Lung (tissue), 12 donors: ENCODE results near the gene CA7. TPM values are rescaled to one million over a fixed set of nuclear protein-coding genes. Genes with fewer than 3 reads are reported as not detected.

Source experiments
- ATAC-seq: fragments of 200-7000 bp; cut with Tn5 transposase; one replicate; pipeline ENCODE4 v1.9.1; 2020; ENCODE audit warnings: moderate number of reproducible peaks; ENCODE audit not compliant: insufficient read depth, low FRiP score
- DNase-seq, 3 donors: peaks; one replicate each; pipeline ENCODE4 v3.0.0-alpha.2; 2013 to 2017
- H3K27ac ChIP-seq, 2 donors: one replicate each; pipeline ENCODE4 v1.5.1; 2013; ENCODE audit warnings: mild to moderate bottlenecking in 2 of 2, moderate library complexity in 2 of 2, control low read depth in 1 of 2, inconsistent platforms in 1 of 2, low read depth in 1 of 2, low read length in 1 of 2
- H3K27me3 ChIP-seq, 3 donors: one replicate each; pipeline ENCODE4 v1.5.1; 2013; ENCODE audit warnings: low read length in 2 of 3; ENCODE audit not compliant: control insufficient read depth in 3 of 3, insufficient read depth in 3 of 3
- H3K36me3 ChIP-seq, 4 donors: one replicate each; pipeline ENCODE4 v1.5.1; 2013; ENCODE audit warnings: low read length in 4 of 4, mild to moderate bottlenecking in 1 of 4, moderate library complexity in 1 of 4; ENCODE audit not compliant: control insufficient read depth in 4 of 4, insufficient read depth in 4 of 4
- H3K4me1 ChIP-seq, 5 donors: one replicate each; pipeline ENCODE4 v1.5.1; 2013; ENCODE audit warnings: low read length in 5 of 5, mild to moderate bottlenecking in 2 of 5, moderate library complexity in 1 of 5; ENCODE audit not compliant: control insufficient read depth in 5 of 5, insufficient read depth in 5 of 5
- H3K4me3 ChIP-seq: one replicate; pipeline ENCODE4 v1.5.1; 2013; ENCODE audit warnings: mild to moderate bottlenecking, control low read depth, moderate library complexity
- H3K9ac ChIP-seq, 2 donors: one replicate each; pipeline ENCODE4 v1.5.1; 2013; ENCODE audit warnings: low read length in 2 of 2, control low read depth in 1 of 2; ENCODE audit not compliant: insufficient read depth in 1 of 2
- H3K9me3 ChIP-seq, 4 donors: one replicate each; pipeline ENCODE4 v1.5.1; 2013; ENCODE audit warnings: low read length in 3 of 4, mild to moderate bottlenecking in 1 of 4, moderate library complexity in 1 of 4; ENCODE audit not compliant: control insufficient read depth in 4 of 4, insufficient read depth in 3 of 4
- WGBS, 2 donors: extraction: QIAGEN DNeasy Blood & Tissue Kit; methylation state at CpG; one replicate each; pipeline ENCODE4 v1.1.7; 2013; 5-methylcytosine and 5-hydroxymethylcytosine counted together
- polyA plus RNA-seq, 2 donors: library from polyadenylated mRNA; stranded (reverse); fragments of 200-250 nt; gene quantifications; one replicate each; pipeline ENCODE4 v1.2.1, GENCODE V29; 2013
- total RNA-seq, 2 donors: library from RNA; depleted of rRNA in 1 of 2; stranded (reverse); fragments of >200 nt in 1 of 2; gene quantifications; one replicate each; pipeline ENCODE4 v1.2.1, GENCODE V29; 2014 to 2021
- TF ChIP-seq, protein P1 (sequence below): IDR thresholded peaks from 2 replicates; pipeline ENCODE4 v1.5.1; 2012; ENCODE audit warnings: mild to moderate bottlenecking; ENCODE audit errors: control extremely low read depth, extremely low read depth
- donor health status: control.
- donor health status: control.
- donor health status: Bipolar disorder and iron deficiency.
- donor health status: healthy.
- donor health status: DM: yes; HTN: yes; CAD: no.

CA7 gene
- total and polyA plus RNA-seq, 4 donors = not detected

DNA sequence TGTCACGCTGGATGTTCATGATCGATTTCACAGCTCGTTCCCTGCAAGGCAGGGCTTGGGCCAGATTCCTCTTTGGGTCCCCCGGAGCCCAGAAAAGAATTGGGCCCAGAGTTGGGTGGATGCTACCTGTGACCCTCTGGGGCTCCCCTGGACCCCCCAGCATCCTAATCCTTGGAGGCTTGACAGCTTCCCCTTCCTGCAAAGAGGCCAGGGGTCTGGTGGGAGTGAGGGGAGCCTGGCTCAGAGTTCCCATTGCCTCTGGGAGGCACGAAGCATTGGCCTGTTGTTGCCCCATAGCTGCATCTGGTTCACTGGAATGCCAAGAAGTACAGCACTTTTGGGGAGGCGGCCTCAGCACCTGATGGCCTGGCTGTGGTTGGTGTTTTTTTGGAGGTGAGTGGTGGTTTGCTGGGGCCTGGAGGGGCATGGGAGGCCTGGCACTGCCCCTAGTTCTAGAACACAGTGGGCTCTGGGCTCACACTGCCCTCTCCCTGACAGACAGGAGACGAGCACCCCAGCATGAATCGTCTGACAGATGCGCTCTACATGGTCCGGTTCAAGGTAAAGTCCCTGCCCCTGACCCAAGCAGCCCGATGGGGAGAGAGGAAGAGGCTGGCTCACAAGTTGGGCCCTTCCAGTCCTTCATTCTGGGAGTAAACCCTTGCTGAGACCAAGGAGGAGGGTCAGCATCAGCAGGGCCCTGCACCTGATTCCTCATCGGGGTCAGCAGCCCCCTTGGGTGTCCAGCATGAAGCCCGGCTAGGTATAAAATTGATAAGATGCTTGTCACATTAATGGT is 7.2 kb downstream of the CA7 start:
- peaks cover 0 to 3% (median 0%) of the 10 kb centered on the region in 4 donors for H3K9me3 ChIP-seq
- H3K4me3 ChIP-seq = no peak overlapping the region
- no peak overlapping the region for H3K27ac ChIP-seq
- no peaks in the 10 kb centered on the region for H3K4me1 ChIP-seq
- ATAC-seq = no peak
- TF ChIP-seq, protein P1, sequence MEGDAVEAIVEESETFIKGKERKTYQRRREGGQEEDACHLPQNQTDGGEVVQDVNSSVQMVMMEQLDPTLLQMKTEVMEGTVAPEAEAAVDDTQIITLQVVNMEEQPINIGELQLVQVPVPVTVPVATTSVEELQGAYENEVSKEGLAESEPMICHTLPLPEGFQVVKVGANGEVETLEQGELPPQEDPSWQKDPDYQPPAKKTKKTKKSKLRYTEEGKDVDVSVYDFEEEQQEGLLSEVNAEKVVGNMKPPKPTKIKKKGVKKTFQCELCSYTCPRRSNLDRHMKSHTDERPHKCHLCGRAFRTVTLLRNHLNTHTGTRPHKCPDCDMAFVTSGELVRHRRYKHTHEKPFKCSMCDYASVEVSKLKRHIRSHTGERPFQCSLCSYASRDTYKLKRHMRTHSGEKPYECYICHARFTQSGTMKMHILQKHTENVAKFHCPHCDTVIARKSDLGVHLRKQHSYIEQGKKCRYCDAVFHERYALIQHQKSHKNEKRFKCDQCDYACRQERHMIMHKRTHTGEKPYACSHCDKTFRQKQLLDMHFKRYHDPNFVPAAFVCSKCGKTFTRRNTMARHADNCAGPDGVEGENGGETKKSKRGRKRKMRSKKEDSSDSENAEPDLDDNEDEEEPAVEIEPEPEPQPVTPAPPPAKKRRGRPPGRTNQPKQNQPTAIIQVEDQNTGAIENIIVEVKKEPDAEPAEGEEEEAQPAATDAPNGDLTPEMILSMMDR = no peak
- H3K27me3 ChIP-seq = peaks cover 0 to 13% (median 8%) of the 10 kb centered on the region in 3 donors
- H3K9ac ChIP-seq = no peak overlapping the region
- no peaks in the 10 kb centered on the region for H3K36me3 ChIP-seq
- DNase-seq = no peak
- WGBS, 2 donors = 88 to 91% methylated on average over 13 of the region's 13 CpGs

DNA sequence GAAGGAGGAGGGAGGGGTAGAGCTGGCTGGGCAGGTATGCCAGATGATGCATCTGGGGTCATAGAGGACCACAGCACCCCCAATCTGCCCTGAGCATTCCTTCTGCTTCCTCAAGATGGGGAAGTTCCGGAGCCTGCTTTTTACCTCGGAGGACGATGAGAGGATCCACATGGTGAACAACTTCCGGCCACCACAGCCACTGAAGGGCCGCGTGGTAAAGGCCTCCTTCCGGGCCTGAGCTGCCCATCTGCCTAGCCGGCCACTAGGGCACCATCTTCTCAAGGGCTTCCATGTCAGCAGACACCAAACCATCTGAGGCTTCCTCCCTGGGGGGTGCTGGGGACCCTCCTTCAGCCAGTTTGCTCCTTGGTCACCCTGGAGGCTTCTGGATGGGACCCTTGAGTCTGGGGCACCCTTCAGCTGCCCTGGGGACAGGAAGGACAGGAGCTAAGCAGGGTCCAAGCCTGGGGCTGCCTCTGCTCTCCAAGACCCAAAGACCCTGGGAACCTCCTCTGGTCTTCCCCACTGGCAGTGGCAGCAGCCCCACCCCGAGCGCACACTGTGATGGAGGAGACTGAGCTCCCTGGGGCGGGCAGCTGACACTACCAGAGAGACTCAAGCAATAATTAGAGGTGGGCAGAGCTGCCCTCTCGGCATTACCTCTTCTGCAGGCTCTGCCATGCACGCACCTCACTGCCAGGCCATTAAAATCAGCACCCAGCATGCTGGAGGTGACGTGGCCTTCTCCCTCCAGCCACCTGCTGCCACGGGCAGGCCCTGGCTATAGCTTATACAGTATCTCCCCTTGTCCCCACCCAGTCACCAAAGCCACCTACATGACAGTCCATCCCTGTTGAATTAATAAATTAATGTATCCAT is 9.3 kb downstream of the CA7 start:
- H3K27me3 ChIP-seq = no peaks in the 10 kb centered on the region
- no peaks in the 10 kb centered on the region for H3K4me1 ChIP-seq
- H3K36me3 ChIP-seq = no peaks in the 10 kb centered on the region
- TF ChIP-seq, protein P1 = no peak
- no peak overlapping the region for H3K4me3 ChIP-seq
- no peak for ATAC-seq
- no peaks in the 10 kb centered on the region for H3K9me3 ChIP-seq
- no peak for DNase-seq
- 66 to 80% methylated on average over 15 of the region's 15 CpGs for WGBS, 2 donors
- H3K27ac ChIP-seq = no peak overlapping the region
- H3K9ac ChIP-seq = no peak overlapping the region

DNA sequence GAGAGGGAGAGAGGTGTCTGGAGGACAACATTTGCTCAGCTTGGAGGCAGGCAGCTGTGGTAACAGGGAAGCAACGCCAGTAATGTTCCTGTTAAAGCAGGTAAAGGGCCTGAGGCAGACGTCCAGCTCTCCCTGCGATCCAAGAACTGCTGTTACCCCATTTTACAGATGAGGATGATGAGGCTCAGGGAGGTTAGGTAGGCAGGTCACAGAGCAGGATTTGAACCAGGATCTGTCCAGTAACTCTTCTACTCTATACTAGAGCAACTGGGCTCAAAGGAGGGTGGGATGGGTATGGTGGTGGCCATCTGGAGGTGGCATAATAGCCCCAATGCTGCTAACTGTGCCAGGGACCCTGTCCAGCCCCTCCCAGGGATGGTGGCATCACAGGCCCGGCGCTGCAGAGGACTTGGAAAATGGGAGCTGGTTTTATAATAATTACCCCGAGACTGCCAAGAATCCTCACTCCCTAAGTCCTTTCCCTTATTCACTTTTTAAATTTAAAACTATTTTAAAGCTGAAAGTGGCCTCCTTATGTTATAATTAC is 12.0 kb downstream of the CA7 start:
- DNase-seq = no peak

More for the DNA sequence above, 12.0 kb downstream of the CA7 start:
- H3K9me3 ChIP-seq = no peaks in the 10 kb centered on the region
- H3K36me3 ChIP-seq = no peaks in the 10 kb centered on the region
- no peaks in the 10 kb centered on the region for H3K27me3 ChIP-seq
- peaks cover 0 to 3% (median 0%) of the 10 kb centered on the region in 5 donors for H3K4me1 ChIP-seq
- 92 to 98% methylated on average over 6 of the region's 6 CpGs for WGBS, 2 donors
- no peak for ATAC-seq
- no peak overlapping the region for H3K9ac ChIP-seq
- H3K4me3 ChIP-seq = no peak overlapping the region
- H3K27ac ChIP-seq = no peak overlapping the region
- TF ChIP-seq, protein P1 = no peak
